ENCODE data around the gene DHX16. TPM values are rescaled to one million over a fixed set of nuclear protein-coding genes. Genes with fewer than 3 reads are reported as not detected.

Gene DHX16
- total RNA-seq (ENCODE audit: low replicate concordance) = 34.6 and 46.2 TPM in 2 replicates

GRCh38 chr6:30672445-30673253 is at the start of gene DHX16:
Gene DHX16 (minus strand): TSS chr6:30673006. CDS start chr6:30672841, 165 bp downstream.

GRCh38 chr6:30719791-30720737 is 47.3 kb upstream of the DHX16 start, which contains the start of gene TUBB:
Gene TUBB (plus strand): TSS chr6:30720352. CDS start chr6:30720507, 155 bp downstream.

GRCh38 chr6:30717129-30717844 is 44.5 kb upstream of the DHX16 start, which contains the start of gene MDC1:
Gene MDC1 (minus strand): TSS chr6:30717281. CDS start chr6:30715175, 2,106 bp downstream.

GRCh38 chr6:30690403-30691207 is 17.8 kb upstream of the DHX16 start, which contains the start of gene NRM:
Gene NRM (minus strand): TSS chr6:30690984. CDS start chr6:30690974, 10 bp downstream.

GRCh38 chr6:30686009-30686907 is 13.5 kb upstream of the DHX16 start, which contains the start of gene PPP1R18:
Gene PPP1R18 (minus strand): TSS chr6:30686645. CDS start chr6:30686018, 627 bp downstream.

GRCh38 chr6:30646450-30647241 is 26.2 kb downstream of the DHX16 start, which contains the start of gene C6orf136:
Gene C6orf136 (plus strand): TSS chr6:30647133. CDS start chr6:30647232, 99 bp downstream.

GRCh38 chr6:30626484-30627366 is 46.1 kb downstream of the DHX16 start, which contains the start of gene ATAT1:
Gene ATAT1 (plus strand): TSS chr6:30626874.

GRCh38 chr6:30617565-30618269 is 55.1 kb downstream of the DHX16 start, which contains the start of gene MRPS18B:
Gene MRPS18B (plus strand): TSS chr6:30617840. CDS start chr6:30617866, 26 bp downstream.

GRCh38 chr6:30616811-30617564 is 55.8 kb downstream of the DHX16 start, which contains the start of gene PPP1R10:
Gene PPP1R10 (minus strand): TSS chr6:30617243. CDS start chr6:30609944, 7,299 bp downstream.

Other genes starting within 250 kb of the DHX16 start
- 159 and 210 TPM in 2 replicates for gene HLA-E, start 183.5 kb downstream of the DHX16 start, total RNA-seq (ENCODE audit: low replicate concordance)
- 48.1 and 59.3 TPM in 2 replicates for gene GNL1, start 116.5 kb downstream of the DHX16 start, total RNA-seq (ENCODE audit: low replicate concordance)
- gene PRR3, start 115.7 kb downstream of the DHX16 start, total RNA-seq (ENCODE audit: low replicate concordance) = 3.9 and 6.0 TPM in 2 replicates
- 36.5 and 46.5 TPM in 2 replicates for gene ABCF1, start 101.6 kb downstream of the DHX16 start, total RNA-seq (ENCODE audit: low replicate concordance)
- 7.3 and 10.0 TPM in 2 replicates for gene PPP1R10, start 55.8 kb downstream of the DHX16 start, total RNA-seq (ENCODE audit: low replicate concordance)
- gene MRPS18B, start 55.2 kb downstream of the DHX16 start, total RNA-seq (ENCODE audit: low replicate concordance) = 36.3 and 43.5 TPM in 2 replicates
- gene ATAT1, start 46.1 kb downstream of the DHX16 start, total RNA-seq (ENCODE audit: low replicate concordance) = 2.5 and 4.0 TPM in 2 replicates
- gene C6orf136, start 25.9 kb downstream of the DHX16 start, total RNA-seq (ENCODE audit: low replicate concordance) = 2.5 and 2.7 TPM in 2 replicates
- 28.8 and 52.0 TPM in 2 replicates for gene PPP1R18, start 13.6 kb upstream of the DHX16 start, total RNA-seq (ENCODE audit: low replicate concordance)
- gene NRM, start 18.0 kb upstream of the DHX16 start, total RNA-seq (ENCODE audit: low replicate concordance) = 1.2 and 1.5 TPM in 2 replicates
- gene MDC1, start 44.3 kb upstream of the DHX16 start, total RNA-seq (ENCODE audit: low replicate concordance) = 1.8 and 5.0 TPM in 2 replicates
- 361 and 456 TPM in 2 replicates for gene TUBB, start 47.3 kb upstream of the DHX16 start, total RNA-seq (ENCODE audit: low replicate concordance)
- gene FLOT1, start 69.7 kb upstream of the DHX16 start, total RNA-seq (ENCODE audit: low replicate concordance) = 79.3 and 96.3 TPM in 2 replicates
- gene IER3, start 71.5 kb upstream of the DHX16 start, total RNA-seq (ENCODE audit: low replicate concordance) = 9.6 and 164 TPM in 2 replicates
- 18.4 and 42.1 TPM in 2 replicates for gene DDR1, start 211.5 kb upstream of the DHX16 start, total RNA-seq (ENCODE audit: low replicate concordance)
- 8.4 and 11.7 TPM in 2 replicates for gene GTF2H4, start 235.2 kb upstream of the DHX16 start, total RNA-seq (ENCODE audit: low replicate concordance)
- 12.3 and 15.7 TPM in 2 replicates for gene VARS2, start 241.2 kb upstream of the DHX16 start, total RNA-seq (ENCODE audit: low replicate concordance)